Inferior parietal cortex (tissue), 1 donor: ENCODE measurements around the gene RGS4.
A peak's percentile ranks its signal among the peaks of the same experiment; 100 is the strongest.
"Not testable (repeated sequence)": the region's sequence is repeated elsewhere in the genome, so short reads cannot be mapped to it uniquely, and the experiment has no call there.

Experiments
- DNase-seq: peaks from one replicate; pipeline ENCODE4 v3.0.0-alpha.2; 2016; ENCODE audit errors: extremely low spot score

The RGS4 gene

DNA sequence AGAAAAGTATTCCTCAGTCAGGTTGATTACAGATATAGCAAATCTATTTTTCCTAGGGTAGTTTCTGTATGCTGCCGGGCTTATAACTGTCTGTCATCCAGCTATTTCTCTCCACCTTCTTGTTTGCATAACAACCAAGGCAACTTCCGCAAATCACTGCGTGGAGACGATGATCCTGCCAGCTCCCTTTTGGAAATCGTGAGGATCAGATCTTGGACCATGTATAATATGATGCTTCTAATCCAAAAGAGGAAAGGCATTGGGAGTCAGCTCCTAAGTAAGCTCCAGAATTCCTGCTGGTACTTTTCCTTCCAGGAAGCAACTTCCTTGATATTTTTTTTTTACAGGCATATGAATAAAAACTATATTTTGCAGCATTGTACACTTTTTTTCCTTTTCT is 445 bp upstream of the RGS4 start:
- DNase-seq, result no peak

DNA sequence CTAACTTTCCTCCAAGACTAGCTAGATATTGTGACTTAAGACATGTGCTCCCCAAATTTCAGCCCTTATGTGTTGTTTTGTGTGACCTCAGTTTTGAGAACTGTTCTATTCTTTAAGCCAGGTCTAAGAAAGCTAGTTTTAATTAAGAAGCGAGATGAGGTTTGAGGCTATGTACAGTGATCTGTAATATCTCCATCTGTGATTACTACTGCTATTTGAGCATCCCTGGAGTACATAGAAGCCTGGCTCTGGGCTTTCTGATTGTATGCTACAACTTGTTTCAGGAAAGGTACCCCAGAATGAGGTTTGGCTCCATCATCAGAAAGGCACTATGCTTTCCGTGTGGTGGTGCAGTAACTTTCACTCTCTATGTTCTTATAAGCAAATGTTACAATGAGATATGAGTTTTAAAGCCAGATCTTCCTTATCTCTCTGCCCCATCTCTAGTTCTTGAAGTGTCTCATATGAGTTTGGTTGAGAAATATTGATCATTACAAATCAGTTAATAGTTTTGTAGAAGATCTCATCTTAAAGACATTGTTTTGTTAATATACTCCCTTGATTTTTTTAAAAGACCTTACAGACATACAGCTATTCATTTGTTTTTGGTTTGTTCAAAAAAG is 605 bp downstream of the RGS4 start:
- no peak for DNase-seq

DNA sequence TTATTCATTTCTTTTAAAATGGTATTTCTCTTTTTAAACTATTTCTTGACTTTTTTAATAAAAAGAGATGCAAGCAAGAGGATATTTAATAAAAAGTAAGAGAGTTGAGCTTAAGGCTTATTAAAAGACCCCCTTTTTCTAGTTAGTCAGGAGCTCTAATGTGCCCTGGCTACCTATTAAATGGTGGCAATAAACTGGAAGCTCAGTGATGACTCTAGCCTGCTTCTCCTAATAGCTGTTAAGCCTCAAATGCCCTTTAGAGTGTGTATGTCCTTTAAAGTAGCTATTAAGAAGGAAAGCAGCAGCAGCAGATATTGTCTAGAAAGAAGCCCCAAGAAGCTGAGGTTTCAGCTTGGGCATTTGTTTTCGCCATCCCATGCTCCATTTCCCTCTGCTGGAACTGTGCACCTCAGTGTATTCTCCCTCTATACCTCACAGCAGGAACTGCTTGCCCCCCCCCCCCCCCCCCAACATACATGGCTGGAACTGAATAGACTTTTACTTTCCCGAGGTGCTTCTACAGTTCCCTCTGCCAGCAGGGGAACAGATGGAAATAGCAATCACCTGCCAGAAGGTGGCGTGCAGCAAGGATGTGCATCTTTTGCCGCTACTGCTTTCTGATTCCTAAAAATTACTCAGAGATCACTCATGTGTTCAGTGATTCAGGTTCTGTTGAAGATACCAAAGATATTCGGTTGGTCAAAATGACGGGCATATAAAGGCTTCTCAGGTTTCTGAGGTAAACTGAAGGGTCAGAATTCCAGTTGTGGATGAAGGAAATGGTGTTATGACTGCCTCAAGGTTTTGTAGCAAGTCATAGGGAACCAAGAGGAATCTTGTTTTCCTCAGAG is 2.5 kb downstream of the RGS4 start:
- DNase-seq, result peak; percentile 66

DNA sequence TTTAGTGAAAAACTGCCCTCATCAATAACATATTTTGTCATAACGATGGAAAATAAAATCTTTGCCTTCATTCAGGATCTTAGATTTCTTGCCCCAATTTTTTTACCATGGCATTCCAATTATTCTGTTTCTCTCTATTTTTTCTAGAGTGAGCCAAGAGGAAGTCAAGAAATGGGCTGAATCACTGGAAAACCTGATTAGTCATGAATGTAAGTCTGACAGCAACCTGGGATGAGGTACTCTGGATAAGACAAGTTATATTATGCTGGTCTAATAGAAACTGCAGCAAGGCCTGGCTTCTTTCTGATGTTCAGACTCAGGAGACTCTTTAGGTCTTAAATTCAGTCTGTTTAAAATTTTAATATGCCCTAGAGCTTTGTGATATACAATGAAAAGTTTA is 3.5 kb downstream of the RGS4 start:
- no peak for DNase-seq

DNA sequence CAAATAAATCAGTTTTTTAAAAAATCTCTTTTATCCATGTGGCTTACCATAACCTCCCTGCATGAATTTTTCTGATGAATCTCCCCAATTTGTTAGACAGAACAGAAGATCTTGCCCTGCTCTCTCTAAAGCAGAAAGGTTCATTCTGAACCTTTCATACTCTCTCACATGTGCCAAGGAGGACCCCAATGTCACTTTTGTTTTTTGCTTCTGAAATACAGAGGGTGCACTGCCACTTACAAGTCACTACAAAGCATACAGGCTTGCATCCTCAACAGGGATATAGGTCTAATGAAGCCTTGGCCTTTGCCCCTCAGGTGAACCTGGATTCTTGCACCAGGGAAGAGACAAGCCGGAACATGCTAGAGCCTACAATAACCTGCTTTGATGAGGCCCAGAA is 4.8 kb downstream of the RGS4 start:
- DNase-seq, result no peak

DNA sequence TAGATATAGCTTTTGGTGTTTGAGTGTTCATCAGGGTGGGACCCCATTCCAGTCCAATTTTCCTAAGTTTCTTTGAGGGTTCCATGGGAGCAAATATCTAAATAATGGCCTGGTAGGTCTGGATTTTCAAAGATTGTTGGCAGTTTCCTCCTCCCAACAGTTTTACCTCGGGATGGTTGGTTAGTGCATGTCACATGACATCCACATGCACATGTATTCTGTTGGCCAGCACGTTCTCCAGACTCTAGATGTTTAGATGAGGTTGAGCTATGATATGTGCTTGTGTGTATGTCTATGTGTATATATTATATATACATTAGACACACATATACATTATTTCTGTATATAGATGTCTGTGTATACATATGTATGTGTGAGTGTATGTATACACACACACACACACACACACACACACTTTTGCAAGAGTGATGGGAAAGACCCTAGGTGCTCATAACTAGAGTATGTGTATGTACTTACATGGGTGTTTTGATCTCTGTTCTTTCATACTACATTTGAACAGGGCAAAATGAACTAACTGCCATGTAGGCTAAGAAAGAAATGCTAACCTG is 5.6 kb downstream of the RGS4 start:
- no peak for DNase-seq

DNA sequence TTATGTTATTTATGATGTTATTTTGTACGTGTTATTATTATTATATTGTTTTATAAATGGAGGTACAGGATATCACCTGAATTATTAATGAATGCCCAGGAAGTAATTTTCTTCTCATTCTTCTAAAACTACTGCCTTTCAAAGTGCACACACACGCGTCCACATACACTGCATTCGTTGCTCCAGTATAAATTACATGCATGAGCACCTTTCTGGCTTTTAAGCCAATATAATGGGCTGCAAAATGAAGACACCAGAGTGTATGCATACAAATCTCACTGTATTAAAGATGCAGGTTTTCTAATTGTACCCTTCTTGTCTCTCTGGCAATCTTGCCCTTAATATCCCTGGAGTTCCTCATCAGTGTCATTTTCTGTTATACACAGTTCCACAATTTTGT is 6.9 kb downstream of the RGS4 start:
- DNase-seq, result no peak

DNA sequence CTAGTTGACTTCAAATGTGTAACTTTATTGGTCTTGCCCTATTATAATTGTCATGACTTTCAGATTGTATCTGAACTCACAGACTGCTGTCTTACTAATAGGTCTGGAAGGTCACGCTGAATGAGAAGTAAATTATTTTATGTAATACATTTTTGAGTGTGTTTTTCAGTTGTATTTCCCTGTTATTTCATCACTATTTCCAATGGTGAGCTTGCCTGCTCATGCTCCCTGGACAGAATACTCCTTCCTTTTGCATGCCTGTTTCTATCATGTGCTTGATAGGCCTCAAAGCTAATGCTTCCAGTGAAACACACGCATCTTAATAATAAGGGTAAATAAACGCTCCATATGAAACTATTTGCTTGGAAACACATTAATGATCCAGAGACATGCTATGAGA is 7.3 kb downstream of the RGS4 start:
- DNase-seq, result no peak

DNA sequence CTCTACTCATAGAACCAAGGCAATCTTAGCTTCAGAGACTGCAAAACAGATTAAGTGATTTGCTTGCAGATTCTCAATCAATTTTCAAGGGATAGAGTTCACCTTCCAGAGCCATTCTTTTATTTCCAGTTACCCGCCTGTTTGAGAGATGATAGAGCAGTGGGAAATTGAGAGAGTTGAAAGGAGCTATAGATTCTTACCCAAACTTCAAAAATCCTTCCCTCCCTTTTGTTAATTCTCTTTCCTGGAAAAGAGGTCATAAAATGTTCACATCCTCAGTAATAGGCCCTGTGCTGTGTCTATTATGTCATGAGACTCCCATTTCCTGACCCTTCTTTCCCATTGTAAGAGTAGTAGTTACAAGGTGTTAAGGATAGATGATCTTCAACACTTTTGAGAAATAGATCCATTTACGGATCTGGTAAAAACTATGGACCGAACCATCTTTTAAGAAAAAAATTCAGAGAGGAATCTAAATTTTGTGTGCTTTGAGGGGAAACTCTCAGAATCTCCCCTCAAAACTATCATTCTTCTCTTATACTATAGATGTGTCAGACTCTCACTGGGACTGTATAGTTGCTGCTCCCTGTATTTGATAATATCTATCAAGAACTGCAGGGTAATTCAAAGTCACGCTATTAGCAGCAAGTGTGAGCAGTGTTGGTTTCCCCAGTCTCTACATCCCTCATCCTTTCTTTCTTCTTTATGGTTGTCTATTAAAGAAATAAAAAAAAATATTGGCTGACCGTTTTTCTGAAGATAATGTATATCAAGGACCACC is 8.0 kb downstream of the RGS4 start:
- DNase-seq, result no peak

DNA sequence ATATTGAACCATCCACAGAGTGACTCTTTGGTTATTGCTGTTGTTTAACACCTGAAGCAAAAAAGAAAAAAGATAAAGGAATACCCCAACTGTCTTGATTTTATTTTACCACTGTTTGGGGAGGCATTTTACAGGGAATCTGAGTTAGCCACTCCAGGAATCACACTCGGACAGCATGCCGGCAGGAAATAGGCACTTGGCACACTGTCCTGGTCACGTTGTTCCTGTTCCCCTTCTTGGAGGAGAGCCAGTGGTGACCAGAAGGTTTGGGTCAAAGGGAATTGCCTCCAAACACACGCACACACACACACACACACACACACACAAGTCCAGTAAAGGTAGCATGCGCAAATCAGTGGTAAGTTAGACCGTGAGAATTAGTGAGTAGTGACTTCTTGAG is 13.8 kb downstream of the RGS4 start:
- no peak for DNase-seq

DNA sequence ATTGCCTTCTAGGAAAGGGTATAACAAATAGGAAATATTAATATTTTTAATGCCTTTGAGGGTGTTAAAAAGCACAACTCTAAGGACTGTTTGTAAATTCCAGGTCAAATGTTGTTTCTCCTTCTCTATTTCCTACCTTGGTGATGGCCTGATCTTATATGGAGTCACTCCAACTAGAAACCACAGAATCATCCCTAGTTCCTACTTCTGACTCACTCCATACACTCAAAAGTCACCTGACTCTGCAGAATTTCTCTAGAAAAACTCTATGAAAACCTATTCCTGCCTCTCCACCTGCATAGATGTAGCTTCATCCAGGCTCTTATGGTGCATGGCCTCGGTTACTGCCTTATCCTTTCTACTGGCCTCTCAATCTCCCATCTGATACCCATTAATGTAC is 14.5 kb downstream of the RGS4 start:
- DNase-seq, result no peak

DNA sequence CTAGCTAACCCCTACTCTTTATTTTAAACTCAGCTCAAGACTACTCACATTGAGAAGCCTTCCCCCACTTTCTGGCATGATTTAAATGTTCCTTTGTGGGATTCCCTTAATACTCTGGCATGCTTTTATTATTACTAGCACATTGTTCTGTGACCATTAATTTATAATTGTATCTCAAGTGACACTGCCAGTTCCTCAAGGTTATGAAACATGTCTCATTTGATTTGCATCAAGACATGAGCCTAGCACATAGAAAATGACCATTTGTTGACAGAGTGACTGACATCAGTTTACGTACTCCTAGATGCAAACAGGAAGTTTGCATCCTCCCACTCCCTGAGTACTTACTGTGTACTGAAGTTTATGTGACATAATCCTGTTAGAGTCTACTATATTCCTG is 15.2 kb downstream of the RGS4 start:
- no peak for DNase-seq

DNA sequence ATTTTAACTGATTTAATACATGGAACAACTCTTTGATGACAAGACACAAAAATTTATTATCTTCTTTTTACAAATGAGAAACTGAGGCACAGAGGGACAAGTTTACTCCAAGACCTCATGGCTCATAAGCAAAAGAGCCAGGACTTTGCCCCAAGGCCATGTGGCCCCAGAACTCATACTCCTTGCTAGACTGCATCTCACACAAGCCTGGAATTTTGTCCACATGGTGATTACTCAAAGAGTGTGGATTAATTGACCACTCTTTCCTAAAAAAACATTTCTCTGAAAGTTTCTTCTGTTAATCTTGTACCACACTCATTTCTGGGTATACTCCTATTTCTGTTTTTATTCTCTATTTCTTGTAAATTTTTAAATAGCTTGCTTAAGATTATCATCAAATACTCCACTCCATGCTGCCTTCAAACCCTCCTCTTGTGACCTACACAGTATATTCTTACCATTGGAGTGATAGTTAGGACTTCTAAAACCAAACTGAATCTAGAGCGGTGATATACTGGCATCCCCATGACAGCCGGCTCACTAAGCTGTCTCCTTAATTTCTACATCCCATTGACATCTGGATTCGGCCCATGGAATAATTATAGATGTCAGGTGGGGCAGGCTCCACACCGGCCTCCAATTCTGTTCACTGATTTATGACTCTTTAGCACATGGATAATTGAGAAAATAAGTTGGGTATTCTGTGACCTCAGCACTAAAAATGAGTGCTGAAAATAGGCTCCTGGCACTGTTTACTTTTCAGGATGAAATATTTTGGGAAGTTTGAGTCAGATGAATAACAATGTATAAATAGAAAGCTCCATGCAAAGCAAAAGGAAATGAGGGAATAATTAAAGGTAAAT is 16.1 kb downstream of the RGS4 start:
- no peak for DNase-seq

DNA sequence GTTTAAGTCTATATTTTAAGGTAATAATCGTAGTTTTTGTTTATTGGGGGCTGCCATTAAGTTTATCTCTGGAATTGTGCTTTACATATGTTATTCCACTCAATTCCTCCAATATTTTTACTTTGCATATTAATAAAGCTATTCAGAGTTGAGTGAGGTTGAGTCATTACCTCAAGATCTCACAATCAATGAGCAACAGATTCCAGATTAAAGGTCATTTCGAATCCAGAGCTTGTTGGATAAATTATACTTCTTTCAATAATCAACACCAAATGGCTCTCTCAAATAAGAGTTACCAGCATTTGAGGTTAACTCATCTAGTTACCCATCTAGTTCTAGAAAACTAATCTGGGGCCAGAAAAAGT is 16.7 kb downstream of the RGS4 start:
- no peak for DNase-seq

DNA sequence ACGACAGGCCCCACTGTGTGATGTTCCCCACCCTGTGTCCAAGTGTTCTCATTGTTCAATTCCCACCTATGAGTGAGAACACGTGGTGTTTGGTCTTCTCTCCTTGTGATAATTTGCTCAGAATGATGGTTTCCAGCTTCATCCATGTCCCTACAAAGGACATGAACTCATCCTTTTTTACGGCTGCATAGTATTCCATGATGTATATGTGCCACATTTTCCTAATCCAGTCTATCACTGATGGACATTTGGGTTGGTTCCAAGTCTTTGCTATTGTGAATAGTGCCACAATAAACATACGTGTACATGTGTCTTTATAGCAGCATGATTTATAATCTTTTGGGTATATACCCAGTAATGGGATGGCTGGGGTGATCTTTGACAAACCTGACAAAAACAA is 20.0 kb downstream of the RGS4 start:
- not testable (repeated sequence) for DNase-seq

DNA sequence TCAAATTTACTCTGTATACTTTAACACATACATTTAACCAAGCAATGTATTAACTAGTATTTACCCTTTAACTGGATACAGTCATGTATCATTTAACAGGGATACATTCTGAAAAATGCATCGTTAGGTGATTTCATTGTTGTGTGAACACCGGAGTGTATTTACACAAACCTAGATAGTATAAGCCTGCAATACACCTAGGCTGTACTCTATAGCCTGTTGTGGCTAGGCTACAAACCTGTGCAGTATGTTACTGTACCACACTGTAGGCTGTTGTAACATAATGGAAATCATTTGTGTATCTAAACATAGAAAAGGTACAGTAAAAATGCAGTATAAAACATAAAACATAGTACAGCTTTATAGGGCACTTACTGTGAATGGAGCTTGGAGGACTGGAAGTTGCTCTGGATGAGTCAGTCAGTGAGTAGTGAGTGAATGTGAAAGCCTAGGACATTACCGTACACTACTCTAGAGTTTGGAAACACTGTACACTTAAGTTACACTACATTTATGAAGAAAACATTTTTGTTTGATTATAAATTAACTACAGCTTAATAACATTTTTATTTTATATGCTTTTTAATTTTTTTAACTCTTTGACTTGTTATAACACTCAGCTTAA is 21.3 kb downstream of the RGS4 start:
- DNase-seq, result no peak

DNA sequence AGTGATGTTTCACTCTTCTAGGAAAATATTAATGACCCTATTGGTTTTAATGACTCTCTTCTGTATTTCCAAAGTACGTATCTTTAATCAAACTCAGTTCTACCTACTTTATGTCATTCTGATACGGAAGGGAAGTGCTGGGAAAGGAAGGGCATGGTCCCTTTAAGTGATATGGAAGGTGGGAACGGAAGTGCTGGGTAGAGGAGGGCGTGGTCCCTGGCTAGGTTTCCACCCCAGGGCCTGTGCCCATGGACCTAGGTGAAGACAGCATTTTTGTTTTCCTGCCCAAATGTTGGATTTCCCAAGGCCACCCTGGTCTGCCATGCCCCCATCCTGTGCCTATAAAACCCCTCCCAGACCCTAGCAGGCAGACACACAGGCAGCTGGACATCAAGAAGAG is 24.0 kb downstream of the RGS4 start:
- no peak for DNase-seq

DNA sequence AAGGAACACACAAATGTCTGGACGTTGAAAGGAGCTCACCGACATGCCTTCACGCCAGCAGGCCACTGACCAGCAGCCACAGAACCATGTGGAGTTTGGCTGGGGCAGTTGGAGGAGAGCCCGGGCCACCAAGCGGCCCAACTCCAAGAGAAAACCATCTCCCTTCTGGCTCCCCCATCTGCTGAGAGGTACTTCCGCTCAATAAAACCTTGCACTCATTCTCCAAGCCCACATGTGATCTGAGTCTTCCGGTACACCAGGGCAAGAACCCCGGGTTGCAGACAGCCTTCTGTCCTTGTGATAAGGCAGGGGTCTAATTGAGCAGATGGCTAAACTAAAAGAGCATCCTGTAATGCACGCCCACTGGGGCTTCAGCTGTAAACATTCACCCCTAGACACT is 24.4 kb downstream of the RGS4 start:
- DNase-seq, result no peak

DNA sequence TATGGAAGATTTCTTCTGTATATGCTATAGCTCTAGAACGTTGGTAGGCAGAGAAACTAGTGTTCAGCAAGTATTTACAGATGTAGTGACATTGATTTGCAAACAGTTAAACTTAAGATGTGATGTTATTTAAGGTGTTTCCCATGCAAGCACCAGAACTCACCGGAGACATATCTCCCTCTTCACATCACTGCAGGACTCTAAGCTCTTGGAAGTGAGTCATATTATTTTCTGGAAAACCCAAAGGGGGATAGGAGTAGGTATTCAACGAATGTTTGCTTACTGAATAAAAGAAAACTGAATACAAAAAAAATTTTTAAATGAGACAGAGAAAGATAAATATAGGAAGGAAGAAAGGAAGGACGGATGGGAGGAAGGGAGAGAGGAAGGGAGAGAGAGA is 25.0 kb downstream of the RGS4 start:
- no peak for DNase-seq

DNA sequence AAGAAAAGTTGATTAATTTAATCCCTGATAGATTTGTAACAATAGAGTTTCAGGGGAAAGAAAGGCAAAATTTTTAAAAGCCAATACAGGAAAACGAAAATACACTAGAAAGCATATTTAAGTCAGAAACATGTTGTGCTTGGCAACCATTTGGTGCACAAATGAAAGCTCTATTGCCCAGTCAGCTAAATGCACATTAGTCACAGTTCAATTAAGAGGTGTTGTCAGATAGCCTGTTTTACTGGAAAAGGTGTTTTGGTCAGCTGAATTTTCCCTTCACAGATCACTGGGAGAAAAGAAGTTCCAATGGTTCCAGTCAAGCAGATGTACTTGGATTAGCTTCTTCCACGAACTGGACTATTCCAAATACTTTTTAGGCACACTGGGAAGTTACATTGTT is 25.4 kb downstream of the RGS4 start:
- DNase-seq, result no peak

DNA sequence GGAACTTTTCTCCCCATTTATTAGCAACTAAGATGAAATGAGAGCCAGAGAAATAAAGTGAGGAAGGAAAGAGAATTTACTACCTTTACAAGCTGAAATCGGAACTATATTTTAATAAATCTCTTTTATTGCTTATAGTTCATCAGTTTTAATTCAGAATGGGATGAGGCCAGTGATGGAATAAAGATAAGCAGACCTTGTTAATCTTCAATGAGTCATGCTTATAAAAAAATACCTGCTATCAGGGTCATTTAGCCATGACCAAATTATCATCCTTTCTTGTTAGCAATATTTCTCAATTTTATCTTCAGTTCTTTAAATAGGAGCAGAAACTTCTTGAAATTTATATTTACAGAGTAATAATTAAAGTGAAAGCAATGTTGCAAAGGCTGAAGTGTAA is 26.1 kb downstream of the RGS4 start:
- no peak for DNase-seq
